ENCODE measurements around the gene RASL11B.

GRCh38 chr4:52883183-52883621, 21.1 kb downstream of the RASL11B start:
- no peak for TF ChIP-seq EP300 (IDR thresholded peaks at IDR 0.05; ENCODE audit: low read depth)
- TF ChIP-seq CTCF (IDR thresholded peaks at IDR 0.05), result no peak
- no peak for TF ChIP-seq POLR2A (IDR thresholded peaks at IDR 0.05)
- TF ChIP-seq POLR2AphosphoS5 (IDR thresholded peaks at IDR 0.05), result no peak

All from transverse colon (tissue), 4 donors.